Hepatocyte (in vitro differentiated cells): ENCODE results near the gene CHRM2. TPM values are rescaled to one million over a fixed set of nuclear protein-coding genes. Genes with fewer than 3 reads are reported as not detected.

ENCODE experiments used
- DNase-seq: peaks from one replicate; pipeline ENCODE4 v3.0.0-alpha.2; 2016; ENCODE audit warnings: low spot score
- H2AFZ ChIP-seq: fragments of 200-600 bp; sonication (generic); 2 replicates; pipeline ENCODE4 v1.6.0; 2016; ENCODE audit warnings: antibody characterized with exemption, mild to moderate bottlenecking
- H3K27ac ChIP-seq: fragments of 200-600 bp; sonication (generic); 2 replicates; pipeline ENCODE4 v1.5.1; 2016; ENCODE audit warnings: mild to moderate bottlenecking
- H3K27me3 ChIP-seq: fragments of 200-600 bp; sonication (generic); 2 replicates; pipeline ENCODE4 v1.6.1; 2016
- H3K36me3 ChIP-seq: fragments of 200-600 bp; sonication (generic); replicated peaks from 2 replicates; pipeline ENCODE4 v1.5.1; 2016; ENCODE audit warnings: low read depth; ENCODE audit not compliant: insufficient read depth
- H3K4me1 ChIP-seq: fragments of 200-600 bp; sonication (generic); 2 replicates; pipeline ENCODE4 v1.5.1; 2016; ENCODE audit warnings: mild to moderate bottlenecking, moderate library complexity; ENCODE audit not compliant: insufficient read depth
- H3K4me2 ChIP-seq: fragments of 200-600 bp; sonication (generic); 2 replicates; pipeline ENCODE4 v1.6.0; 2016
- H3K4me3 ChIP-seq: fragments of 200-600 bp; sonication (generic); 2 replicates; pipeline ENCODE4 v1.5.1; 2016; ENCODE audit warnings: mild to moderate bottlenecking
- H3K79me2 ChIP-seq: fragments of 200-600 bp; sonication (generic); 2 replicates; pipeline ENCODE4 v1.6.0; 2017; ENCODE audit warnings: mild to moderate bottlenecking
- H3K9me2 ChIP-seq: fragments of 200-600 bp; sonication (generic); replicated peaks from 2 replicates; pipeline ENCODE4 v1.6.0; 2017; ENCODE audit warnings: mild to moderate bottlenecking; ENCODE audit not compliant: insufficient read depth
- H3K9me3 ChIP-seq: fragments of 200-600 bp; sonication (generic); 2 replicates; pipeline ENCODE4 v1.5.1; 2016; ENCODE audit warnings: low read depth, mild to moderate bottlenecking
- H4K20me1 ChIP-seq: fragments of 200-600 bp; sonication (generic); 2 replicates; pipeline ENCODE4 v1.6.0; 2016; ENCODE audit warnings: mild to moderate bottlenecking; ENCODE audit not compliant: insufficient read depth, poor library complexity, severe bottlenecking
- CTCF ChIP-seq: fragments of 200-600 bp; sonication (generic); IDR thresholded peaks from 2 replicates; pipeline ENCODE4 v1.5.1; 2016; ENCODE audit warnings: antibody characterized with exemption, mild to moderate bottlenecking; ENCODE audit not compliant: poor library complexity
- EZH2 ChIP-seq: fragments of 200-600 bp; sonication (generic); IDR thresholded peaks from 2 replicates; pipeline ENCODE4 v1.6.1; 2016; ENCODE audit warnings: antibody characterized with exemption, mild to moderate bottlenecking, borderline replicate concordance
- EZH2phosphoT487 ChIP-seq: fragments of 200-600 bp; sonication (generic); IDR thresholded peaks from one replicate; pipeline ENCODE4 v1.6.1; 2018; ENCODE audit warnings: antibody characterized with exemption, mild to moderate bottlenecking, low read depth, moderate library complexity; ENCODE audit not compliant: unreplicated experiment, severe bottlenecking
- whole genome bisulfite sequencing: methylation state at CpG from one replicate; pipeline ENCODE4 v1.1.6; 2016; ENCODE audit warnings: low lambda C conversion rate; ENCODE audit errors: missing lambda C conversion rate; 5-methylcytosine and 5-hydroxymethylcytosine counted together
- polyA plus RNA-seq: library from polyadenylated mRNA; unstranded; fragments of >200 nt; fragmentation: Nextera tagmentation; extraction: Ambion mirVana; gene quantifications from 2 replicates; pipeline ENCODE4 v1.2.1, GENCODE V29; 2016
- total RNA-seq: library from RNA; depleted of rRNA; stranded (reverse); fragments of >200 nt; gene quantifications from 2 replicates; pipeline ENCODE4 v1.2.3, GENCODE V29; 2014

CHRM2 gene
- total and polyA plus RNA-seq, 2 experiments from 2014 or later: 2.3 to 5.3 TPM

- Histone ChIP-seq H3K9me3 (no peaks in the 10 kb centered on the region), H3K9me2 (no peaks in the 10 kb centered on the region), H3K79me2 (no peaks in the 10 kb centered on the region), H3K27ac (no peak overlapping the region), H3K36me3 (no peaks in the 10 kb centered on the region), H3K4me2 (no peak overlapping the region), H3K4me3 (no peak overlapping the region), H2AFZ (no peak overlapping the region), H4K20me1 (no peaks in the 10 kb centered on the region), H3K4me1 (no peaks in the 10 kb centered on the region), H3K27me3 (no peaks in the 10 kb centered on the region)
- no peak for DNase-seq
- WGBS: 46% methylated on average over 2 of the region's 2 CpGs
- no peak for TF ChIP-seq CTCF
- no peak for TF ChIP-seq EZH2
- TF ChIP-seq EZH2phosphoT487: no peak
Measured at GRCh38 chr7:136897676-136898075, 29.2 kb downstream of the CHRM2 start.

GRCh38 chr7:136900005-136900404, 31.6 kb downstream of the CHRM2 start:
- H3K4me2 ChIP-seq: no peak overlapping the region
- H2AFZ ChIP-seq: no peak overlapping the region
- no peak overlapping the region for H3K4me3 ChIP-seq
- H3K27ac ChIP-seq: no peak overlapping the region
- DNase-seq: no peak
- no peaks in the 10 kb centered on the region for H3K9me3 ChIP-seq
- no peaks in the 10 kb centered on the region for H3K27me3 ChIP-seq
- H3K9me2 ChIP-seq: no peaks in the 10 kb centered on the region
- WGBS: 54% methylated on average over 1 of the region's 1 CpG
- H3K36me3 ChIP-seq: no peaks in the 10 kb centered on the region
- TF ChIP-seq EZH2: no peak
- TF ChIP-seq CTCF: no peak
- no peak for TF ChIP-seq EZH2phosphoT487
- H3K4me1 ChIP-seq: no peaks in the 10 kb centered on the region
- no peaks in the 10 kb centered on the region for H3K79me2 ChIP-seq
- no peaks in the 10 kb centered on the region for H4K20me1 ChIP-seq

GRCh38 chr7:136910771-136911170, 42.3 kb downstream of the CHRM2 start:
- H3K4me2 ChIP-seq: no peak overlapping the region
- H3K9me2 ChIP-seq: no peaks in the 10 kb centered on the region
- DNase-seq: no peak
- H3K36me3 ChIP-seq: no peaks in the 10 kb centered on the region
- WGBS: 56% methylated on average over 1 of the region's 1 CpG
- H3K4me1 ChIP-seq: no peaks in the 10 kb centered on the region
- no peaks in the 10 kb centered on the region for H3K9me3 ChIP-seq
- H4K20me1 ChIP-seq: no peaks in the 10 kb centered on the region
- no peaks in the 10 kb centered on the region for H3K79me2 ChIP-seq
- H3K4me3 ChIP-seq: no peak overlapping the region
- H3K27ac ChIP-seq: no peak overlapping the region
- no peaks in the 10 kb centered on the region for H3K27me3 ChIP-seq
- H2AFZ ChIP-seq: no peak overlapping the region
- TF ChIP-seq EZH2phosphoT487: no peak

- no peak for DNase-seq
- Histone ChIP-seq H3K79me2 (no peaks in the 10 kb centered on the region), H3K4me2 (no peak overlapping the region), H3K9me2 (no peaks in the 10 kb centered on the region), H3K4me3 (no peak overlapping the region), H3K27ac (no peak overlapping the region), H3K9me3 (no peaks in the 10 kb centered on the region), H2AFZ (no peak overlapping the region), H3K4me1 (no peaks in the 10 kb centered on the region), H3K36me3 (no peaks in the 10 kb centered on the region), H3K27me3 (no peaks in the 10 kb centered on the region), H4K20me1 (no peaks in the 10 kb centered on the region)
- TF ChIP-seq EZH2 (no peak), EZH2phosphoT487 (no peak), CTCF (no peak)
- WGBS: 43% methylated on average over 6 of the region's 6 CpGs
Measured at GRCh38 chr7:136911344-136911743, 42.9 kb downstream of the CHRM2 start.
